ENCODE measurements around the gene XPC.
A peak's percentile ranks its signal among the peaks of the same experiment; 100 is the strongest.
"Not testable (repeated sequence)": the region's sequence is repeated elsewhere in the genome, so short reads cannot be mapped to it uniquely, and the experiment has no call there.

XPC gene

DNA sequence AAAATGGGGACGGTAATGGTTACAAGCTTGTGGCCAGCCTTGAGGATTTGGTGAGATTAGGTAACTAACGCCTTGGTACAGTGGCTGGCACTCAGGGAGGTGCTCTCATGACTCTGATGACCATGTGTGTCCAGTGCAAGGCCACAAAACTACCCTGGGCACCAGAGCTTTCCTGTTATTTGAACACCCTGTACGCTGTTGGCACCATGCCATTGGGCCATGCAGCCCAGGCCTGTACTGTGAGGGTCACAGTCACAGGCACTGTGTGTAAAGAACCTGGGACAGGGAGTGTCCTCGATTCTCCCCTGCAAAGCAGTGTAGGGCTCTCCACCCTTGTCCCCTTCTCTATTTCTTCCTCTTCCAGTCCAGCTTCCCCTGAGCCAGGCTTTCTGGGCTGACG lies 47.3 kb downstream of the XPC start:
- DNase-seq: no peak

- no peak for DNase-seq
These were observed 47.7 kb downstream of the XPC start for GRCh38 chr3:14130707-14131106.

DNA sequence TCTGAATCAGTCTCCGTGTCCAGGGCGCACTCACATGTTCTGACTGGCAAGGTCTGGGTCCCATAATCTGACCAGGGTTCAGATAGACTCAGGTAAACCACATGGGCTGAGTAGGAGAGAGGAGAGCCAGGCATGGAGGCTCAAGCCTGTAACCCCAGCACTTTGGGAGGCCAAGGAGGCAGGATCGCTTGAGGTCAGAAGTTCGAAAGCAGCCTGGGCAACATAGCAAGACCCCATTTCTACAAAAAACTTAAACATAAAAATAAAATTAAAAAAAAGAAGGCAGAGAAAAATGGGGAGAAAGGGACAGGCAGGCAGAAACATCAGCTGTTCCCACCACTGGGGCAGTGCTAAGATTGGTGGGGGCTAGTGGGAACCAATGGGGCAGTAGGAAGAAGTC lies 48.2 kb downstream of the XPC start:
- DNase-seq: no peak

GRCh38 chr3:14129296-14129695 lies 49.1 kb downstream of the XPC start:
- no peak for DNase-seq

DNA sequence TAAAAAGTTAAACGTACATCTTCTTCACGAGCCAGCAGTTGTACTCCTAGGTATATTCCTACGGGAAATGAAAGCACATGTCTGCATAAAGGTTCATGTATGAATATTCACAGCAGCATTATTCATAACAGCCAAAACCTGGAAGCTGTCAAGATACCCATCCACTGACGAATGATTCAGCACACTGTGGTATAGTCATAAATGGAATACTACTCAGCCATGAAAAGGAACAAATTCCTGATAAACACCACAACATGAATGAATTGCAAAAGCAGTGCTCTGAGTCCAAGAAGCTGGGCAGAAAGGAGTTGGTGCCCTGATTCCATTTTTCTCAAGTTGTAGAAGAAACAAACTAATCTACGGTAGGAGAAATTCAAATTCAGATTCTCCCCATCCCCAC lies 49.7 kb downstream of the XPC start:
- DNase-seq: no peak

DNA sequence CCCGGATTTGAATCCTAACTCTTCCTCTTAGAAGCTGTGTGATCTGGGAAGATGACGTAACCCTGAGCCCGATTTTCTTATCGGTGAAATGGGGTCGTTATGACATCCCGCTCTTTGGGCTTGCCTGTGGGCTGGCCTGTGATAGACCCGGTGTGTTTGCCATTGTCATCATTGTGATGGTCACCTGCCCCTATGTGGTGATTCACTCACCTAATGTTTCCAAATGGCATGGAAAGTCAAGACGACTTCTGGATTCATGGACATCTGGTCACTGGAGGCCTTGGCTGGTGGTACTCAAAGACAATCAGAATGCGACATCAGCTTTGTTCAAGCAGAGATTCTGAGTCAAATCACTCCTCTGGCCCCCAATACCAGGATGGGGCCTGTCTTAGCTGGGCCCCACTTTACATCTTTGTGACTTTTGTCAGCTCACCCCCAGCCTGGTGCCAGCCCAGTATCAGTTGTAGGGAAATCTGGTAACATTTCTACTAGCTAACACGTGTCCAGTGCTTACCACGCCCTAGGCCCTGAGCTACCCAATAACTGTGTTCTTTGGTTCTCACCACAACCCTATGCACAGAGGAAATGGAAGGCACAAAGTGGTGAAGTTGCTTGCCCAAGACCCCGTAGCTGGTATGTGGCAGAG lies 50.8 kb downstream of the XPC start:
- DNase-seq: no peak

DNA sequence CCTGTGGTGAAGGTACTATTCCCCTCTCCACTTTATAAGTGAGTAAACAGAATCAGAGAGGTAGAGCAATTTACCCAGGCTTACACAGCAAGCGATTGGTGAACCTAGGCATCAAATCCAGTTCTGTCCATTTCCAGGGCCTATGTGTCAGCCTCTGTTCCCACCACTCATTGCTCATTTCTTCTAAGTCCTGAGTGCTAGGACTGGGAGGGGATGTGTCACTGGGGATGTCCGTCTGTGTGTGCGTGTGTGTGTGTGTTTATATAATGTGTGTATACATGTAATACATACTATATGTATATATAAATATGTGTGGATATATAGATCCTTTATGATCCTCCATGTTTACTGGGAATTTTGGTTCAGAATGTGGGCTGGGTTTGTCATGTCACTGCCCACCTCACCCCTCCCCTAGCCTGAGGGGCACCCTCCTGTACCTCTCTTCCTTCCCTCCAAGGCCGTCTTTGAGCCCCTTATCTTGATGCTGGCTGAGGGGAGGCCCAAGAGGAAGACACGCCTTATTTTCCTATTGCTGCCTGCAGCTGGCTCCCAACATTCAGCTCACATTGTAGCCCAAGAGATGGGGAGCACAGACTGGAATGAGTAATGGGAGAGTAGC lies 51.4 kb downstream of the XPC start:
- no peak for DNase-seq

DNA sequence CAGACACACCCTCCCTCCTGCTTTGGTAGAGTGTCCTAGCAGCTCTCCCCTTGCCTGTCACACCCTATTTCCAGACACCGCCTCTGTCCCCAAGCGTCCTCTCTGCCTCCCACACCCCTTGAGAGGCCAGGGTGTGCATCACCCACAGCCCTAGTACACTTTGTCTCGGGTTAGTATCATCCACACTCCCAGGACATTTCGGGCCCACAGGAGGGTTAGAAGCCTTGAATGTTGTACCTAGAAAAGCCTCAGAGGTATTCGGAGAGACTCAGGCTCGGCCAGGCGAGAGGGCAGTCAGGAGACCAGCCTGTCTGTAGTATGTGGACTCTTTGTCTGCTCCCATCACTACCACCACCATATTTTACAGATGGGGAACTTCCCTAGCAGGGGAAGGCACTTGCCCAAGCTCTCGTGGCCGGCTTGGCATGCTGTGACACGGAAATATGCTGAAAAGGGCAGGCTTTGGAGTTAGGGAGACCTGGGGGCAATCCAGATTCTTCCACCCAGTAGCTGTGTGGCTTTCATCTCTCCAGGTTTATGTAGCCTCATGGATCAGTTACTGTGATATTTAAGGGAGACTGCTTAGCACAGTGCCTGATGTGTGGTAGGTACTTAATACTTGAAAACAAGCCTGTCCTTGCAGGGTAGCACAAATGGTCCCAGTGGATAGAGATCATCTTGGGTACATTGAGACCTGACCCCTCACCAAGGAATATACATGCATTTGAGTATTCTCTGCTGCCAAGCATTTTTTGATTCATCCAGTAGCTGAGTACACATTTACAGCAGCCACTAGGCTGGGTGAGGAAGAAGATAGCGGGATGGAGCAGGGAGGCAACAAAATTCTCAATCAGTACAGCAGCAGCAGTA lies 52.1 kb downstream of the XPC start:
- no peak for DNase-seq

DNA sequence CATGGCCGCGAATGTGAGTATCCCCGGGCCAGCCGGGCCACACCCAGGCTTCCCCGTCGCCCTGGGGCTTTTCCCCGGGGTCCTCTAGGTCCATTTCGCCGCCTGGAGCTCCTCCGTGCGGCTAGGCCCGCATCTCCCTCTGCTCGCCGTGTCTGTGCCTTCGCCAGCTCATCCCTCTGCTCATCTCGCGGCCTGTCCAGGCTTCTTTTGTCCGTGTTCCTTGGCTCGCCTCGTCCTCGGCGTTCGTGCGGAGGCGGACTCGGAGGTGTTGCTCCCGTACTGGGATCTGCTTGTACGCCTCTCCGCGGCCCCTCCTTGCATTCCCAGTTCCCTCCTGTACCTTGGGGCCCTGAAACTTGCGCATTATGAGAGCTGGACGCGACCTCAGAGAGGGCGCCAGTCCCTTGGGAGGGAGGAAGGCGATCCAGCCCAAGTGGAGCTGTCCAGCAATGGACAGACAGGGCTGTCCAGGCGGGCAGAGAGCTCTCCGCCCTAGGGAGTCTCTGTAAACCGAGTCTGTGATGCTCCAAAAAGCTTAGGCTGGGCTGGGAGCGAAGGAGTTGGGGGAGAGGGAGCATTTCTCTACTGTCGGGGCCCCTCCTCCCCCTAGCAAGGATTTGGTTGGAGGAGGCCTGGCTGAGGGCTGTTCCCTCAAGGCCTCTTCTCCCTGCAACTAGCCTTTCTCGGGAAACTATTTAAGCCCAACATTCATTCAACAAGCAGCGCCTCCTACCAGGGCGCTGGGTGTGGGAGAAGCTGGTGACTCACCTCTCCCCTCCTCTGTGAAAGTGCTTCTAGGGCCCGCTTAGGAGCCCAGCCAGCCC lies 53.0 kb downstream of the XPC start:
- peak; percentile 65 for DNase-seq

DNA sequence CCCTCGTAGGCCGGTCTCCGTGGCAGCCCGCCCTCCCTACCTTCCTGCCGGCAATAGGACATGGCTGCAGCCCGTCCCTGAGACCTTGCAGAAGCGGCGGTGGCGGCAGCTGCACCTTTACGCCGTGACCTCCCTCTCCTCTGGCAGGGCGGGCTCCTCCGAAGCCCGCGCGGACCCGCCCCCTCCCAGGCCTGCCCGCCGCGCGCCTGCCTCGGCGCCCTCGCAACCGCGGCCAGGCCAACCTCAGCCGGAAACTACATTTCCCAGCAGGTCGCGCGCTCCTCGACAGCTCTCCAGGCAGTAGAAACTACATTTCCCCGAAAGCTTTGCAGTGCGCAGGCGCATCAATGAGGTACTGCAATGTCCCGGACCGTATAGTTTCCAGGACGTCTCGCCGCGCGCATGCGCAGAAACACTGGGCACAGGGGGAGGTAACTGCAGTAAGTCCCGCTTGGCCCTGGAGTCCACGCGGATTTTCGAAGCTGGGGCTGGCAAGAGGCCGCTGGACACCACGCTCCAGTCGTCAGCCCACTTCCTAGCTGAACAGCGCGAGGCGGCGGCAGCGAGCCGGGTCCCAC lies 53.7 kb downstream of the XPC start, which contains the start of the genes CHCHD4 and TMEM43:
Gene CHCHD4, minus strand, starts transcription at position 256 of the 578 bp plus-strand sequence. Its CDS starts 194 bp downstream, at position 62.
Gene TMEM43, plus strand, starts transcription at position 438 of the 578 bp plus-strand sequence. CDS start 142 bp downstream, outside the sequence.
- peak; percentile 99 for DNase-seq

GRCh38 chr3:14124223-14124614 lies 54.2 kb downstream of the XPC start:
- DNase-seq: peak; percentile 69

- no peak for DNase-seq
These were observed 54.8 kb downstream of the XPC start for GRCh38 chr3:14123308-14124222.

DNA sequence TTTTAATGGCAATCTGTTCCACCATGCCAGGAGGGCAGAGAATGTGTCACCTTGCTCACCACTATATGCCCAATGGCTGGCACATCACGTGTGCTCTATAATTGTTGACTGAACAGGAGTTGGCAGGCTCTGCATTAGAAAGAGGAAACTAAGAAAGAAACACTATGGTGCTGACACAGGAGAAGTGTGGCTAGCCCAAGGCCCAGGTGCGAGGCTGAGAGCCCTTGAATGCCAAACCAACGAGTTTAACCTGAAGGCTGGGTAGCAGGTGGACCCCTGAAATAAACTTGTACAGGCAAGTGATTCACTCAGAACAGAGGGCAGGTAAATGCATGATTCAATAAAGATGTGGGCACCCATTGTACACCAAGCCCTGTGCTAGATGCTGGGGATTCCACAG lies 56.1 kb downstream of the XPC start:
- DNase-seq: no peak

DNA sequence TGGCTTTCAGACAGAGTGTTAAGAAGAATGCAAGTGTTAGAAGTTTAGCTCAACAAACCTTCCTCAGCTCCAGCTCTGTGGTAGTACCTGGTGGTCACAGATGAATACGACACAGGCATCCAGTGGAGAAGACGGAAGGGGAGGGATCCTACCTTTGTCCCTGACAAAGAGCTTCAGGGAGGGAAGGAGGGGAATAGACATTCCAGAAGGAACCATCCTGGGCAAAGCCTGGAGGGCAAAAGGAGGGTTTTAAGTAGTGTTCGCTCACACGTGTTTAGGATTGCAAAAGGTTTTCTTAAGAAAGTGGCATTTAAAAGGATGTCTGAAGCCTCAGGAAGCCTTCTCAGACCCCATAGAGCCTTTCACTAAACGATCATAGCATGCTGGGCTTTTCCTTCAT lies 56.5 kb downstream of the XPC start:
- no peak for DNase-seq

DNA sequence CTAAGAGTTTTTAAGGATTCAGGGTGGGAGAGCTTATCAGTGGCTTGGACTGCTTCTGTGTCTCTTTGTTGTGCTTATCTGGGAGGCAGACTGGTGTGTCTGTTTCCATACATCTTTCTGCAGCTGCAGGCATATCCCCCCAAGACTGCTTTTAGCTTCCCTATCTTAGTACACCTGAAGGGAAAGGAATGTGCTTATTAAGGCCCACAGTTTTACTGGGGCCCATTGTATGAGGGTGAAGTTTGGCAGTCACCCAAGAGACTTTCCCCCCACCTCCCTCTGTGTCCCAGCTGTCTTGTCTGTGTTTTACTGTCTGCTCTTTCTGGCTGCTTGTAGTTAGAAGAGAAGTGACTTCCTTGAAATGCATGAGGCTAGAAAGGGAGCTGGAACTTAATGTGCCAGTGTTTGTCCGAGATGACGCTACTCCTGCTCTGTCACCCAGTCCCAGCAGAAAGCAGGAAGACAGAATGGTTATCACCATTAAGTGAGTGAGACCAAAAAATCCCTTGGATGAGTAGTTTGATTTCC lies 57.4 kb downstream of the XPC start:
- not testable (repeated sequence) for DNase-seq

GRCh38 chr3:14120111-14120920 lies 58.1 kb downstream of the XPC start:
- no peak for DNase-seq

GRCh38 chr3:14119651-14120050 lies 58.8 kb downstream of the XPC start:
- DNase-seq: no peak

DNA sequence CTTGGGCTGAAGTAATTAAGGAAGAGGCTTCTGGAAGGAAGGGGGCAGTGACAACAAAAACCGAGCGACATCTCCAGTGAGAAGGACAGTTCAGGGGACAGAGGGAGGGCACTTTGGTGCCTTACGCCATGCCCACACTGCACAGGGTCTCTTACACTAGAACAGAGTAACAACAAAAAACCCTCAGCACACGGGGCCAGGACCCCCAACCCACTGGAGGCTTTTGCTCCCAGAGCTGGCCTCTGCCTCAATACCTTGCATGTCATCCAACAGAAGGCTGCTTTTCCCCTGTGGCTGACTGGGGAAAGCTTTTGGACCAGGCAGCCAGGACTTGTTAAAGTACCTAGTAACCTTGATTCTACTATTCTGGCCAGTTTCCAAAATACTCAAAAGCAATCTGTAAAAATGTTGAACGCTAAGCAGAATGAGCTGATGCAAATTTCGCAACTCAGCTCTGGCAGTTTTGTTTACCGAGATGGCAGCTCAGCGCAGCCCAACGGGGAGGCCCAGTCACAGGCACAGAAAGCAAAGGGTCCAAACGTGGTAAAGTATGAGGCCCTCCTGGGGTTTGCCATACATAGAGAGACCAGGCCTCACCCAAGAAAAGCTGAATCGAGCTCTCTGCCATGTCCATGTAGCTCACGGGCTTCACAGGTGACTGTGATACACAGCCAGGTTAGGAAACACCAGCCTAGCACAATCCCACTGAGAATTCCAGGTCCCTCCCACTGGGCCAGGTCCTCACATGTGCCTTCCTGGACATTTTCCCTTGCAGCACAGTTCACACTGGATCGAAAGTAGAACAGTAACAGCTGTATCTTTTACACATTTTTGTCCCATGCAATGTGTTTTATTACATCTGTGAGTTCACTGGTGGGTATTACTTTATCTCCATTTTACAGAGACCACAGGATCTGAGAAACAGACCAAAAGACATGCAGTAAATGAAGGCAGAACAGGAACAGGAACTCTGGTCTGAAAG lies 59.7 kb downstream of the XPC start:
- no peak for DNase-seq

All from CD4-positive, alpha-beta T cell treated with Interleukin-17A for 1 hour (primary cell).